Measurements from ENCODE around the gene PBX1.

- TF ChIP-seq, protein P1, sequence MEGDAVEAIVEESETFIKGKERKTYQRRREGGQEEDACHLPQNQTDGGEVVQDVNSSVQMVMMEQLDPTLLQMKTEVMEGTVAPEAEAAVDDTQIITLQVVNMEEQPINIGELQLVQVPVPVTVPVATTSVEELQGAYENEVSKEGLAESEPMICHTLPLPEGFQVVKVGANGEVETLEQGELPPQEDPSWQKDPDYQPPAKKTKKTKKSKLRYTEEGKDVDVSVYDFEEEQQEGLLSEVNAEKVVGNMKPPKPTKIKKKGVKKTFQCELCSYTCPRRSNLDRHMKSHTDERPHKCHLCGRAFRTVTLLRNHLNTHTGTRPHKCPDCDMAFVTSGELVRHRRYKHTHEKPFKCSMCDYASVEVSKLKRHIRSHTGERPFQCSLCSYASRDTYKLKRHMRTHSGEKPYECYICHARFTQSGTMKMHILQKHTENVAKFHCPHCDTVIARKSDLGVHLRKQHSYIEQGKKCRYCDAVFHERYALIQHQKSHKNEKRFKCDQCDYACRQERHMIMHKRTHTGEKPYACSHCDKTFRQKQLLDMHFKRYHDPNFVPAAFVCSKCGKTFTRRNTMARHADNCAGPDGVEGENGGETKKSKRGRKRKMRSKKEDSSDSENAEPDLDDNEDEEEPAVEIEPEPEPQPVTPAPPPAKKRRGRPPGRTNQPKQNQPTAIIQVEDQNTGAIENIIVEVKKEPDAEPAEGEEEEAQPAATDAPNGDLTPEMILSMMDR (optimal IDR thresholded peaks at IDR 0.05 in 1 of 3, IDR thresholded peaks at IDR 0.05 in 1 of 3, conservative IDR thresholded peaks at IDR 0.05 in 1 of 3; ENCODE audit: extremely low read depth in 1 of 3, insufficient read depth in 2 of 3, low read length in 3 of 3), result no peak
- TF ChIP-seq EZH2 (IDR thresholded peaks at IDR 0.05; ENCODE audit: low read length), result no peak
Observed at GRCh38 chr1:164771619-164772361, 212.8 kb downstream of the PBX1 start.
